Skeletal muscle satellite cell (primary cell): Measurements from ENCODE around the gene AGTR1.
"Not testable (repeated sequence)": the region's sequence is repeated elsewhere in the genome, so short reads cannot be mapped to it uniquely, and the experiment has no call there.

Source experiments
- H3K27me3 ChIP-seq: 2 replicates; pipeline ENCODE4 v1.7.0; 2013; ENCODE audit warnings: low read length; ENCODE audit not compliant: control insufficient read depth, insufficient read depth
- H3K36me3 ChIP-seq: 2 replicates; pipeline ENCODE4 v1.7.0; 2013; ENCODE audit warnings: mild to moderate bottlenecking, control low read depth, low read length; ENCODE audit not compliant: insufficient read depth
- H3K4me1 ChIP-seq: 2 replicates; pipeline ENCODE4 v1.7.0; 2013; ENCODE audit warnings: low read length; ENCODE audit not compliant: control insufficient read depth, insufficient read depth
- H3K4me2 ChIP-seq: 2 replicates; pipeline ENCODE4 v1.7.0; 2013; ENCODE audit warnings: mild to moderate bottlenecking, low read length
- H3K4me3 ChIP-seq: 2 replicates; pipeline ENCODE4 v1.7.0; 2013; ENCODE audit warnings: low read length
- H3K9ac ChIP-seq: 2 replicates; pipeline ENCODE4 v1.7.0; 2013; ENCODE audit warnings: mild to moderate bottlenecking, low read depth, low read length, moderate library complexity
- H3K9me3 ChIP-seq: replicated peaks from 2 replicates; pipeline ENCODE4 v1.7.0; 2013; ENCODE audit warnings: mild to moderate bottlenecking, control low read depth, low read length

Gene AGTR1

GRCh38 chr3:148763156-148763680 is 65.5 kb downstream of the AGTR1 start:
- Histone ChIP-seq H3K4me2 (no peak overlapping the region), H3K4me3 (no peak overlapping the region), H3K27me3 (no peaks in the 10 kb centered on the region), H3K9ac (no peak overlapping the region), H3K9me3 (no peaks in the 10 kb centered on the region), H3K36me3 (no peaks in the 10 kb centered on the region), H3K4me1 (no peaks in the 10 kb centered on the region)

GRCh38 chr3:148763986-148764935 is 66.6 kb downstream of the AGTR1 start:
- Histone ChIP-seq H3K9ac (no peak overlapping the region), H3K4me3 (no peak overlapping the region), H3K9me3 (no peaks in the 10 kb centered on the region), H3K4me2 (no peak overlapping the region), H3K27me3 (no peaks in the 10 kb centered on the region), H3K36me3 (no peaks in the 10 kb centered on the region), H3K4me1 (no peaks in the 10 kb centered on the region)

- H3K4me2 ChIP-seq = no peak overlapping the region
- H3K4me1 ChIP-seq = no peaks in the 10 kb centered on the region
- no peaks in the 10 kb centered on the region for H3K27me3 ChIP-seq
- H3K9ac ChIP-seq = no peak overlapping the region
- H3K36me3 ChIP-seq = no peaks in the 10 kb centered on the region
- no peaks in the 10 kb centered on the region for H3K9me3 ChIP-seq
- no peak overlapping the region for H3K4me3 ChIP-seq
Measured at GRCh38 chr3:148772361-148772760, 74.7 kb downstream of the AGTR1 start.

GRCh38 chr3:148772835-148773234 is 75.1 kb downstream of the AGTR1 start:
- H3K36me3 ChIP-seq = no peaks in the 10 kb centered on the region
- no peaks in the 10 kb centered on the region for H3K9me3 ChIP-seq
- H3K4me1 ChIP-seq = no peaks in the 10 kb centered on the region
- no peak overlapping the region for H3K9ac ChIP-seq
- no peak overlapping the region for H3K4me2 ChIP-seq
- no peak overlapping the region for H3K4me3 ChIP-seq
- H3K27me3 ChIP-seq = no peaks in the 10 kb centered on the region

- Histone ChIP-seq H3K4me2 (no peak overlapping the region), H3K4me3 (no peak overlapping the region)
Measured at GRCh38 chr3:148773805-148774204, 76.1 kb downstream of the AGTR1 start.

GRCh38 chr3:148778926-148779325 is 81.2 kb downstream of the AGTR1 start:
- Histone ChIP-seq H3K9me3 (no peaks in the 10 kb centered on the region), H3K9ac (no peak overlapping the region), H3K27me3 (no peaks in the 10 kb centered on the region)

More at GRCh38 chr3:148773805-148774204, 76.1 kb downstream of the AGTR1 start:
- Histone ChIP-seq H3K27me3 (no peaks in the 10 kb centered on the region), H3K9ac (no peak overlapping the region), H3K36me3 (no peaks in the 10 kb centered on the region), H3K9me3 (no peaks in the 10 kb centered on the region), H3K4me1 (no peaks in the 10 kb centered on the region)

GRCh38 chr3:148785026-148785425 is 87.3 kb downstream of the AGTR1 start:
- not testable (repeated sequence) for H3K9ac ChIP-seq, H3K27me3 ChIP-seq, H3K4me3 ChIP-seq, H3K36me3 ChIP-seq, H3K4me2 ChIP-seq, H3K4me1 ChIP-seq, H3K9me3 ChIP-seq

More at GRCh38 chr3:148778926-148779325, 81.2 kb downstream of the AGTR1 start:
- no peak overlapping the region for H3K4me2 ChIP-seq
- no peak overlapping the region for H3K4me3 ChIP-seq
- H3K4me1 ChIP-seq = no peaks in the 10 kb centered on the region
- H3K36me3 ChIP-seq = no peaks in the 10 kb centered on the region

- H3K36me3 ChIP-seq, H3K4me3 ChIP-seq, H3K4me2 ChIP-seq, H3K9me3 ChIP-seq, H3K27me3 ChIP-seq, H3K9ac ChIP-seq: not testable (repeated sequence)
- H3K4me1 ChIP-seq = peaks cover 13% of the 10 kb centered on the region
Measured at GRCh38 chr3:148786159-148786558, 88.5 kb downstream of the AGTR1 start.

GRCh38 chr3:148789146-148789545 is 91.4 kb downstream of the AGTR1 start:
- H3K36me3 ChIP-seq = no peaks in the 10 kb centered on the region
- H3K27me3 ChIP-seq = no peaks in the 10 kb centered on the region
- no peak overlapping the region for H3K4me2 ChIP-seq
- H3K4me1 ChIP-seq = peaks cover 14% of the 10 kb centered on the region
- no peaks in the 10 kb centered on the region for H3K9me3 ChIP-seq
- no peak overlapping the region for H3K9ac ChIP-seq
- H3K4me3 ChIP-seq = no peak overlapping the region

GRCh38 chr3:148789906-148790305 is 92.2 kb downstream of the AGTR1 start:
- Histone ChIP-seq H3K9me3 (no peaks in the 10 kb centered on the region), H3K4me1 (peaks cover 14% of the 10 kb centered on the region), H3K36me3 (no peaks in the 10 kb centered on the region), H3K9ac (no peak overlapping the region), H3K27me3 (no peaks in the 10 kb centered on the region), H3K4me2 (no peak overlapping the region), H3K4me3 (no peak overlapping the region)

- H3K36me3 ChIP-seq = no peaks in the 10 kb centered on the region
- H3K27me3 ChIP-seq = no peaks in the 10 kb centered on the region
- no peaks in the 10 kb centered on the region for H3K9me3 ChIP-seq
- H3K4me3 ChIP-seq = no peak overlapping the region
- H3K4me2 ChIP-seq = no peak overlapping the region
- H3K4me1 ChIP-seq = peaks cover 14% of the 10 kb centered on the region
- H3K9ac ChIP-seq = no peak overlapping the region
Measured at GRCh38 chr3:148790370-148790769, 92.7 kb downstream of the AGTR1 start.
